ENCODE measurements around the gene CATSPERD. TPM values are rescaled to one million over a fixed set of nuclear protein-coding genes. Genes with fewer than 3 reads are reported as not detected.

Gene CATSPERD
- total and polyA plus RNA-seq, 9 of the 15 experiments (the other 6 are each of a cell fraction or from before 2014, with no cell fraction given), result not detected

DNA sequence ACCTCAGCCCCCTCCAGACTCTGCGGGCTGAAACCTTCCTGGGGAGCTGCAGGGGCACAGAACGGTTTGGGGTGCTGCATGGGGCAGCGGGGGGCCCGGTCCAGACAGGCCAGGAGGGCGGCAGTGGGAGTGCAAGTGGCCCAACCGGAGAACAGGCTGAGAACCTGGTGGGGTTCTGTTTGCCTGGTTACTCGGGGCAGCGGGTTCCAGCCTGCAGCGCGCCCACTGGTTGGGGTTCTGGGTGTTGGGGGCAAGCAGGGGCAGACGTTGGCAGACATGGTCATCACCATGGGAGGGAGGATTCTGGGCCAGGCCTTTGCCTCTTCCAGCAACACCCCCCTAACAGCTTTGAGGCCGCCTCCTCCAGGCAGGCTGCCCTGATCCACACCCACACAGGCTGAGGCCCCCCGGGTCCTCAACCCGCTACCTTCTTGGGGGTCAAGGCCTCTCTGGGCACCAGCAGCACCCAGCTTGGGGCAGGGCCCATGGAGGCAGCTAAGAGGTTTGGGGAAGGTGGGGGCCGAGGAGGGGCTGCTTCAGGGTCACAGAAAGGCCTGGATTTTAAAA lies 64.2 kb downstream of the CATSPERD start, which contains the start of gene PRR22:
PRR22 (minus strand) TSS at position 166 of the 567 bp plus-strand sequence; CDS start at position 80, 86 bp downstream.
- TF ChIP-seq RBFOX2 (IDR thresholded peaks at IDR 0.05; ENCODE audit: low read depth, low read length), result peak; percentile 61
- TF ChIP-seq RBM25 (IDR thresholded peaks at IDR 0.05; ENCODE audit: low read depth, low read length, severe bottlenecking), result peak; percentile 60
- TF ChIP-seq STAG1 (CRISPR knock-in tag; IDR thresholded peaks at IDR 0.05; ENCODE audit: borderline replicate concordance), result no peak
- 0 out of 2 replicates have a peak, but pooled peaks have one; percentile 12 for TF ChIP-seq BCOR (IDR thresholded peaks at IDR 0.05)
- peak; percentile 96 for TF ChIP-seq ZFP36 (IDR thresholded peaks at IDR 0.05; ENCODE audit: low read depth, low read length, partially characterized antibody)
- TF ChIP-seq POLR2G (IDR thresholded peaks at IDR 0.05; ENCODE audit: low read depth, low read length), result peak; percentile 52
- TF ChIP-seq SRSF1 (IDR thresholded peaks at IDR 0.05; ENCODE audit: low read depth, low read length), result no peak
- TF ChIP-seq, protein P1, sequence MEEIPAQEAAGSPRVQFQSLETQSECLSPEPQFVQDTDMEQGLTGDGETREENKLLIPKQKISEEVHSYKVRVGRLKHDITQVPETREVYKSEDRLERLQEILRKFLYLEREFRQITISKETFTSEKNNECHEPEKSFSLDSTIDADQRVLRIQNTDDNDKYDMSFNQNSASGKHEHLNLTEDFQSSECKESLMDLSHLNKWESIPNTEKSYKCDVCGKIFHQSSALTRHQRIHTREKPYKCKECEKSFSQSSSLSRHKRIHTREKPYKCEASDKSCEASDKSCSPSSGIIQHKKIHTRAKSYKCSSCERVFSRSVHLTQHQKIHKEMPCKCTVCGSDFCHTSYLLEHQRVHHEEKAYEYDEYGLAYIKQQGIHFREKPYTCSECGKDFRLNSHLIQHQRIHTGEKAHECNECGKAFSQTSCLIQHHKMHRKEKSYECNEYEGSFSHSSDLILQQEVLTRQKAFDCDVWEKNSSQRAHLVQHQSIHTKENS (CRISPR knock-in tag; IDR thresholded peaks at IDR 0.05), result no peak
- TF ChIP-seq PCBP1 (IDR thresholded peaks at IDR 0.05; ENCODE audit: low read depth, low read length, poor library complexity, severe bottlenecking), result no peak
- Histone ChIP-seq H4K20me1 (replicated peaks; ENCODE audit: control insufficient read depth, insufficient read depth, low read length) (0 out of 2 replicates have a peak, but pooled peaks cover 4% of the 10 kb centered on the region), H3K4me3 (no peak within 1 kb of the TSS), H3K27ac (ENCODE audit: extremely low read depth, low read depth, low read length) (no peak within 1 kb of the TSS), H3K9me3 (replicated peaks; ENCODE audit: control insufficient read depth, insufficient read depth, low read depth, low read length) (no peaks in the 10 kb centered on the region), H3K9ac (ENCODE audit: insufficient read depth in 1 of 2, low read depth in 2 of 2, low read length in 2 of 2) (no peak within 1 kb of the TSS; a peak in 1 of 4 replicates), H3K4me1 (replicated peaks in 1 of 2; ENCODE audit: control insufficient read depth in 2 of 2, insufficient read depth in 2 of 2, low read length in 2 of 2) (peaks cover 0 to 52% of the 10 kb centered on the region in 2 experiments; a peak in 2 of 5 replicates), H3K79me2 (ENCODE audit: control insufficient read depth, insufficient read depth, low read length) (peaks cover 8% of the 10 kb centered on the region), H3K4me2 (ENCODE audit: insufficient read depth, low read length) (no peak within 1 kb of the TSS), H3K36me3 (ENCODE audit: control insufficient read depth, insufficient read depth, low read length) (peaks cover 63% of the 10 kb centered on the region), H3K9me1 (ENCODE audit: control insufficient read depth, insufficient read depth, low read length) (no peaks in the 10 kb centered on the region), H3K27me3 (ENCODE audit: control insufficient read depth in 2 of 2, insufficient read depth in 2 of 2, low read length in 2 of 2) (no peaks in the 10 kb centered on the region; a peak in 1 of 5 replicates), H2AFZ (ENCODE audit: low read depth, low read length) (no peak within 1 kb of the TSS)
- in situ Hi-C loops (cut with MboI), result no loop called here
- peak; percentile 6; the same call in 2 of the 3 replicates for ATAC-seq
- intact Hi-C loops (cut with micrococcal nuclease), result no loop called here
- no TSS peak for BruUV-seq (replicated peaks)
- peak in 2 of 4 experiments; percentile 18 to 29 for DNase-seq (ENCODE audit: extremely low read depth in 1 of 4, low spot score in 3 of 4)
- CTCF ChIA-PET (ENCODE audit: low intra/inter-chr PET ratio), result no interaction called here
- WGBS (ENCODE audit: insufficient coverage, low coverage, missing lambda C conversion rate), result 95% methylated on average over 15 of the region's 15 CpGs
- POLR2A ChIA-PET, result interaction anchor here (0.6 to 1.0 kb wide), 3 partner anchors 95 to 308 kb away, joined by 3 to 4 read pairs (median 3); no protein-coding TSS in a partner anchor
- FAIRE-seq, result no peak

Data from K562 (cell line).